IMR-90 (cell line): ENCODE results near the gene DUSP28. TPM values are rescaled to one million over a fixed set of nuclear protein-coding genes. Genes with fewer than 3 reads are reported as not detected.

Experiments
- ATAC-seq: fragments of 200-7000 bp; cut with Tn5 transposase; 2 replicates; pipeline ENCODE4 v1.9.1; 2020; ENCODE audit warnings: low read depth, mild to moderate bottlenecking, moderate library complexity
- BruUV-seq: library from RNA; stranded (reverse); fragments of 400-500 nt; replicated peaks from 2 replicates; lab custom pipeline; 2021; lab: Mats Ljungman, UMichigan
- CTCF ChIA-PET: fragments of 300-600 bp; formaldehyde crosslinking; extraction: SDS; loops from one replicate; lab custom pipeline; 2021; ENCODE audit warnings: antibody characterized with exemption; lab: Yijun Ruan, JAX
- POLR2A ChIA-PET: fragments of 300-600 bp; sonication (Branson Sonifier 250); formaldehyde crosslinking; loops from one replicate; lab custom pipeline; 2022; ENCODE audit warnings: antibody characterized with exemption; ENCODE audit not compliant: unreplicated experiment; lab: Charles Lee
- DNase-seq: peaks from one replicate; pipeline ENCODE4 v3.0.0; 2013
- H2AFZ ChIP-seq: replicated peaks from 2 replicates; pipeline ENCODE3; 2013; ENCODE audit warnings: low read length, mild to moderate bottlenecking; ENCODE audit not compliant: poor library complexity
- H2AK5ac ChIP-seq: 2 replicates; pipeline ENCODE4 v1.6.1; 2013; ENCODE audit warnings: low read depth, low read length, inconsistent platforms
- H2AK9ac ChIP-seq: replicated peaks from 2 replicates; pipeline ENCODE3; 2013; ENCODE audit warnings: mild to moderate bottlenecking, low read depth, low read length, moderate library complexity; ENCODE audit not compliant: poor library complexity
- H2BK120ac ChIP-seq: 2 replicates; pipeline ENCODE4 v1.6.1; 2013; ENCODE audit warnings: low read depth, low read length, inconsistent platforms
- H2BK15ac ChIP-seq: 3 replicates; pipeline ENCODE4 v1.6.1; 2013; ENCODE audit warnings: low read depth, low read length, inconsistent platforms
- H2BK20ac ChIP-seq: 2 replicates; pipeline ENCODE4 v1.6.1; 2013; ENCODE audit warnings: low read depth, mild to moderate bottlenecking, inconsistent platforms, low read length, moderate library complexity
- H2BK5ac ChIP-seq: 2 replicates; pipeline ENCODE4 v1.6.1; 2013; ENCODE audit warnings: mild to moderate bottlenecking, low read depth, low read length, inconsistent platforms; ENCODE audit not compliant: poor library complexity, severe bottlenecking
- H3K14ac ChIP-seq: replicated peaks from 2 replicates; pipeline ENCODE4 v1.6.1; 2013; ENCODE audit warnings: low read depth, low read length, inconsistent platforms
- H3K18ac ChIP-seq: 2 replicates; pipeline ENCODE4 v1.6.1; 2013; ENCODE audit warnings: low read depth, low read length, control low read depth
- H3K23ac ChIP-seq: 2 replicates; pipeline ENCODE4 v1.6.1; 2013; ENCODE audit warnings: low read depth, low read length, inconsistent platforms
- H3K27ac ChIP-seq: 2 replicates; pipeline ENCODE4 v1.5.1; 2013; ENCODE audit warnings: mild to moderate bottlenecking, control low read depth, low read length; ENCODE audit not compliant: insufficient read depth
- H3K27me3 ChIP-seq: 2 replicates; pipeline ENCODE4 v1.6.1; 2013; ENCODE audit warnings: low read length; ENCODE audit not compliant: control insufficient read depth, insufficient read depth
- H3K36me3 ChIP-seq: 2 replicates; pipeline ENCODE4 v1.6.1; 2013; ENCODE audit warnings: low read length, mixed read lengths; ENCODE audit not compliant: control insufficient read depth, insufficient read depth
- H3K4ac ChIP-seq: 2 replicates; pipeline ENCODE4 v1.6.1; 2013; ENCODE audit warnings: low read depth, low read length, inconsistent platforms
- H3K4me1 ChIP-seq: 2 replicates; pipeline ENCODE4 v1.6.1; 2013; ENCODE audit warnings: low read length, mixed read lengths; ENCODE audit not compliant: control insufficient read depth, insufficient read depth
- H3K4me2 ChIP-seq: 2 replicates; pipeline ENCODE4 v1.6.1; 2013; ENCODE audit warnings: low read depth, mild to moderate bottlenecking, control low read depth, low read length, moderate library complexity
- H3K4me3 ChIP-seq: 2 replicates; pipeline ENCODE4 v1.5.1; 2013; ENCODE audit warnings: low read depth, mild to moderate bottlenecking, control low read depth, low read length, moderate library complexity; ENCODE audit not compliant: insufficient read depth
- H3K56ac ChIP-seq: 2 replicates; pipeline ENCODE4 v1.6.1; 2013; ENCODE audit warnings: low read length, inconsistent platforms; ENCODE audit not compliant: insufficient read depth; ENCODE audit errors: extremely low read depth
- H3K79me1 ChIP-seq, 2 experiments: 2 replicates each; pipeline ENCODE4 v1.6.1; 2013; ENCODE audit warnings: low read length in 2 of 2, inconsistent platforms in 1 of 2, low read depth in 1 of 2
- H3K9ac ChIP-seq: 2 replicates; pipeline ENCODE4 v1.6.1; 2013; ENCODE audit warnings: low read depth, low read length, control low read depth
- H3K9me1 ChIP-seq: 2 replicates; pipeline ENCODE4 v1.6.1; 2013; ENCODE audit warnings: low read length, inconsistent platforms; ENCODE audit not compliant: insufficient read depth
- H3K9me3 ChIP-seq: 2 replicates; pipeline ENCODE4 v1.6.1; 2013; ENCODE audit warnings: low read length; ENCODE audit not compliant: control insufficient read depth, insufficient read depth
- H4K20me1 ChIP-seq: 2 replicates; pipeline ENCODE4 v1.6.1; 2013; ENCODE audit warnings: low read length, inconsistent platforms; ENCODE audit not compliant: insufficient read depth
- H4K5ac ChIP-seq: 2 replicates; pipeline ENCODE4 v1.6.1; 2013; ENCODE audit warnings: mild to moderate bottlenecking, low read depth, low read length, control low read depth
- H4K8ac ChIP-seq, 2 experiments: 2 replicates each; pipeline ENCODE4 v1.6.1; 2013; ENCODE audit warnings: low read depth in 2 of 2, low read length in 2 of 2, control low read depth in 1 of 2, inconsistent platforms in 1 of 2
- H4K91ac ChIP-seq: 2 replicates; pipeline ENCODE4 v1.6.1; 2013; ENCODE audit warnings: low read depth, low read length, inconsistent platforms; ENCODE audit not compliant: insufficient read depth
- BHLHE40 ChIP-seq: fragments of 150-350 bp; IDR thresholded peaks from 2 replicates; pipeline ENCODE4 v1.6.1; 2016; ENCODE audit warnings: mild to moderate bottlenecking, low read depth, low read length
- FOS ChIP-seq: fragments of 150-350 bp; IDR thresholded peaks from 2 replicates; pipeline ENCODE4 v1.6.1; 2016; ENCODE audit warnings: low read depth, low read length
- MXI1 ChIP-seq: IDR thresholded peaks from 2 replicates; pipeline ENCODE4 v1.6.1; 2012; ENCODE audit warnings: low read depth, mild to moderate bottlenecking, low read length, moderate library complexity, borderline replicate concordance
- NFE2L2 ChIP-seq: fragments of 150-350 bp; IDR thresholded peaks from 2 replicates; pipeline ENCODE4 v1.6.1; 2016; ENCODE audit warnings: low read depth, mild to moderate bottlenecking, low read length
- RCOR1 ChIP-seq: IDR thresholded peaks from 2 replicates; pipeline ENCODE4 v1.6.1; 2012; ENCODE audit warnings: mild to moderate bottlenecking, low read length, improper control_type of control experiment; ENCODE audit not compliant: insufficient replicate concordance
- WGBS, 2 experiments: methylation state at CpG; one replicate each; pipeline versions ENCODE4 v1.1.5 to v1.1.7; 2013; ENCODE audit warnings: missing lambda C conversion rate in 2 of 2; ENCODE audit not compliant: insufficient read length in 1 of 2; ENCODE audit errors: extremely low coverage in 2 of 2; 5-methylcytosine and 5-hydroxymethylcytosine counted together
- dilution Hi-C: fragments of 300-500 bp; cut with HindIII; formaldehyde crosslinking; loops from one replicate; pipeline ENCODE4 v1.14.3; 2018; ENCODE audit warnings: low sequenced_read_pairs; ENCODE audit not compliant: unreplicated experiment
- in situ Hi-C: fragments of 300-500 bp; cut with MboI; formaldehyde crosslinking; loops from 3 replicates; pipeline ENCODE4 v1.14.3; 2019; ENCODE audit warnings: low sequenced_read_pairs, inconsistent platforms, mixed read lengths
- intact Hi-C: fragments of 100-400 bp; cut with micrococcal nuclease; formaldehyde crosslinking; loops from 2 replicates; pipeline ENCODE4 v1.10.0; 2022
- polyA plus RNA-seq, 3 experiments: library from polyadenylated mRNA; depleted of rRNA; stranded (reverse); fragments of >200 nt; gene quantifications; 2 replicates each; pipeline ENCODE4 v1.2.3, GENCODE V29; 2012; ENCODE audit warnings: low replicate concordance in 1 of 3
- total RNA-seq: library from RNA; depleted of rRNA; stranded (reverse); fragments of >200 nt; gene quantifications from 2 replicates; pipeline ENCODE4 v1.2.3, GENCODE V29; 2012
- TF ChIP-seq, protein P1 (sequence below): conservative IDR thresholded peaks from 2 replicates; pipeline ENCODE4 v1.5.1; 2012; ENCODE audit warnings: mild to moderate bottlenecking, low read depth, low read length, improper control_type of control experiment

Gene DUSP28
- total and polyA plus RNA-seq, 2 of the 4 experiments (the other 2 are of a cell fraction), result 1.1 to 3.3 TPM

GRCh38 chr2:240597054-240597418 lies 36.9 kb downstream of the DUSP28 start:
- no peak overlapping the region for H2BK15ac ChIP-seq
- H2AK9ac ChIP-seq, result no peak overlapping the region
- intact Hi-C loops (no loop called here), dilution Hi-C loops (no loop called here), in situ Hi-C loops (no loop called here)
- no peaks in the 10 kb centered on the region for H3K27me3 ChIP-seq
- POLR2A ChIA-PET, result no interaction called here
- H3K27ac ChIP-seq, result no peak overlapping the region
- H3K4ac ChIP-seq, result no peak overlapping the region
- H3K9ac ChIP-seq, result no peak overlapping the region
- H4K91ac ChIP-seq, result no peak overlapping the region
- H3K4me3 ChIP-seq, result no peak overlapping the region
- H3K4me2 ChIP-seq, result no peak overlapping the region
- CTCF ChIA-PET, result no interaction called here
- H4K8ac ChIP-seq, result no peak overlapping the region
- H3K9me1 ChIP-seq, result no peaks in the 10 kb centered on the region
- H3K18ac ChIP-seq, result no peak overlapping the region
- H3K4me1 ChIP-seq, result no peaks in the 10 kb centered on the region
- no peak overlapping the region for H2BK20ac ChIP-seq
- no peak for ATAC-seq
- no peak overlapping the region for H2AFZ ChIP-seq
- H3K36me3 ChIP-seq, result peaks cover 23% of the 10 kb centered on the region
- no peak overlapping the region for H3K56ac ChIP-seq
- H3K9me3 ChIP-seq, result no peaks in the 10 kb centered on the region
- H2BK5ac ChIP-seq, result no peak overlapping the region
- H3K14ac ChIP-seq, result no peak overlapping the region
- TF ChIP-seq NFE2L2 (no peak), MXI1 (no peak), RCOR1 (no peak), BHLHE40 (no peak), FOS (no peak)
- TF ChIP-seq, protein P1, sequence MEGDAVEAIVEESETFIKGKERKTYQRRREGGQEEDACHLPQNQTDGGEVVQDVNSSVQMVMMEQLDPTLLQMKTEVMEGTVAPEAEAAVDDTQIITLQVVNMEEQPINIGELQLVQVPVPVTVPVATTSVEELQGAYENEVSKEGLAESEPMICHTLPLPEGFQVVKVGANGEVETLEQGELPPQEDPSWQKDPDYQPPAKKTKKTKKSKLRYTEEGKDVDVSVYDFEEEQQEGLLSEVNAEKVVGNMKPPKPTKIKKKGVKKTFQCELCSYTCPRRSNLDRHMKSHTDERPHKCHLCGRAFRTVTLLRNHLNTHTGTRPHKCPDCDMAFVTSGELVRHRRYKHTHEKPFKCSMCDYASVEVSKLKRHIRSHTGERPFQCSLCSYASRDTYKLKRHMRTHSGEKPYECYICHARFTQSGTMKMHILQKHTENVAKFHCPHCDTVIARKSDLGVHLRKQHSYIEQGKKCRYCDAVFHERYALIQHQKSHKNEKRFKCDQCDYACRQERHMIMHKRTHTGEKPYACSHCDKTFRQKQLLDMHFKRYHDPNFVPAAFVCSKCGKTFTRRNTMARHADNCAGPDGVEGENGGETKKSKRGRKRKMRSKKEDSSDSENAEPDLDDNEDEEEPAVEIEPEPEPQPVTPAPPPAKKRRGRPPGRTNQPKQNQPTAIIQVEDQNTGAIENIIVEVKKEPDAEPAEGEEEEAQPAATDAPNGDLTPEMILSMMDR, result no peak
- H4K5ac ChIP-seq, result no peak overlapping the region
- no peak for DNase-seq
- BruUV-seq, result no TSS peak
- 60% methylated on average over 1 of the region's 10 CpGs; no CpG with 5 or more reads in 1 of the 2 experiments for WGBS, 2 experiments
- no peak overlapping the region for H3K23ac ChIP-seq
- H2AK5ac ChIP-seq, result no peak overlapping the region
- no peak overlapping the region for H2BK120ac ChIP-seq
- H3K79me1 ChIP-seq, result peaks cover 0 to 16% of the 10 kb centered on the region in 2 experiments; a peak in 2 of 4 replicates
- H4K20me1 ChIP-seq, result no peaks in the 10 kb centered on the region; the same call in 1 of the 2 replicates
